Measurements from ENCODE around the gene RNF152. TPM values are rescaled to one million over a fixed set of nuclear protein-coding genes. Genes with fewer than 3 reads are reported as not detected.
"Not testable (repeated sequence)": the region's sequence is repeated elsewhere in the genome, so short reads cannot be mapped to it uniquely, and the experiment has no call there.

Gene RNF152
- total RNA-seq, 2 donors from 2014 or later = 29.8 to 50.1 TPM

DNA sequence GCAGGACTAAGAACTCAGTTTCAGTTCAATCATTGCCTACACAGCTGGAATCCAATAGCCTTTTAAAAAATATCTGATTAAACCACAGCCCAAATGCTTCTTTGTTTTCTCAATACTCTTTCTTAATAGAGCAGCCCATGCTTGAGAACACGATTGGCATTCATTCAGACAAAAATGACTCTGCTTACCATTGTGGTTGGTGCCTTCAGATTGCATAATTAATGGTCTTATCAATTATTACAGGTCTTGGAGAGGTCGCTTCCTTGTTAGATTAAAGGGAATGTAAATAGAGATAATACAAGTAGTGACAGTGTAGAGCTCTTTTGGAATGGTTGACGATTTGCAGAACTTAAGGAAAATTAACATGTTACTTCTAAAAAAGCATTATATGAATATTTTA is 107.2 kb downstream of the RNF152 start:
- intact Hi-C loops (cut with DNase I) = loop anchor here (10.0 kb wide), 1 partner anchor 49 kb away; no protein-coding TSS in a partner anchor

DNA sequence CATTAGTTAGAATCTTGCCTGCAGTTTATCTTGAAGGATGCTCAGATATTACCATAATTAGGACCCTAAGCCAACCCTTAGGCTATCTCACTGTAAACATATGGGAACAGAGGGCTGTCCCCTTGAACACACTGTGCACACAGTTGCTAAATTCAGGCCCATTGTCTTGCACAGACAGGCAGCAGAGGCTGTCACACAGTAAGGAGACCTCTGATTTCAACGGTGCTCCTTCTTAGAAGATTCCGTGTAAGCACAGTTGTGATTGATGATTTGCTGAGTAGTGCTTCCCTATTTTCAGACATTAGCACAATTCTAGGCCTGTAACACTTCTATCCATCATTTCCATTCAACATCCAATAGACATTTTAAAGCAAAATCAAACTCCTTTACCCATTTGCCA is 108.0 kb downstream of the RNF152 start:
- no peak overlapping the region for H3K9ac ChIP-seq (ENCODE audit: low read depth in 2 of 2, low read length in 2 of 2)
- no peaks in the 10 kb centered on the region for H3K36me3 ChIP-seq
- TF ChIP-seq, protein P1, sequence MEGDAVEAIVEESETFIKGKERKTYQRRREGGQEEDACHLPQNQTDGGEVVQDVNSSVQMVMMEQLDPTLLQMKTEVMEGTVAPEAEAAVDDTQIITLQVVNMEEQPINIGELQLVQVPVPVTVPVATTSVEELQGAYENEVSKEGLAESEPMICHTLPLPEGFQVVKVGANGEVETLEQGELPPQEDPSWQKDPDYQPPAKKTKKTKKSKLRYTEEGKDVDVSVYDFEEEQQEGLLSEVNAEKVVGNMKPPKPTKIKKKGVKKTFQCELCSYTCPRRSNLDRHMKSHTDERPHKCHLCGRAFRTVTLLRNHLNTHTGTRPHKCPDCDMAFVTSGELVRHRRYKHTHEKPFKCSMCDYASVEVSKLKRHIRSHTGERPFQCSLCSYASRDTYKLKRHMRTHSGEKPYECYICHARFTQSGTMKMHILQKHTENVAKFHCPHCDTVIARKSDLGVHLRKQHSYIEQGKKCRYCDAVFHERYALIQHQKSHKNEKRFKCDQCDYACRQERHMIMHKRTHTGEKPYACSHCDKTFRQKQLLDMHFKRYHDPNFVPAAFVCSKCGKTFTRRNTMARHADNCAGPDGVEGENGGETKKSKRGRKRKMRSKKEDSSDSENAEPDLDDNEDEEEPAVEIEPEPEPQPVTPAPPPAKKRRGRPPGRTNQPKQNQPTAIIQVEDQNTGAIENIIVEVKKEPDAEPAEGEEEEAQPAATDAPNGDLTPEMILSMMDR (IDR thresholded peaks at IDR 0.05) = no peak
- intact Hi-C loops (cut with DNase I) = loop anchor here (10.0 kb wide), 1 partner anchor 50 kb away; no protein-coding TSS in a partner anchor
- H3K4me1 ChIP-seq = no peaks in the 10 kb centered on the region
- H3K9me3 ChIP-seq = no peaks in the 10 kb centered on the region
- no peak overlapping the region for H3K4me3 ChIP-seq
- DNase-seq = no peak
- H3K27me3 ChIP-seq = no peaks in the 10 kb centered on the region
- H3K27ac ChIP-seq = no peak overlapping the region

More for the DNA sequence above, 107.2 kb downstream of the RNF152 start:
- H3K27ac ChIP-seq = no peak overlapping the region
- no peak overlapping the region for H3K4me3 ChIP-seq
- H3K9me3 ChIP-seq = no peaks in the 10 kb centered on the region
- DNase-seq = no peak
- H3K4me1 ChIP-seq = no peaks in the 10 kb centered on the region
- no peak overlapping the region for H3K9ac ChIP-seq (ENCODE audit: low read depth in 2 of 2, low read length in 2 of 2)
- H3K36me3 ChIP-seq = no peaks in the 10 kb centered on the region
- no peaks in the 10 kb centered on the region for H3K27me3 ChIP-seq
- TF ChIP-seq, protein P1 (IDR thresholded peaks at IDR 0.05) = no peak

- Histone ChIP-seq H3K27ac (no peak overlapping the region), H3K36me3 (no peaks in the 10 kb centered on the region), H3K4me1 (no peaks in the 10 kb centered on the region), H3K27me3 (no peaks in the 10 kb centered on the region), H3K9me3 (no peaks in the 10 kb centered on the region), H3K4me3 (no peak overlapping the region), H3K9ac (ENCODE audit: low read depth in 2 of 2, low read length in 2 of 2) (no peak overlapping the region)
- intact Hi-C loops (cut with DNase I) = loop anchor here (10.0 kb wide), 1 partner anchor 52 kb away; no protein-coding TSS in a partner anchor
- TF ChIP-seq, protein P1 (IDR thresholded peaks at IDR 0.05) = no peak
- DNase-seq = no peak
Observed at GRCh38 chr18:61782545-61782944, 110.3 kb downstream of the RNF152 start.

- H3K36me3 ChIP-seq; intact Hi-C loops (cut with DNase I): not testable (repeated sequence)
Observed at GRCh38 chr18:61776201-61776600, 116.6 kb downstream of the RNF152 start.

DNA sequence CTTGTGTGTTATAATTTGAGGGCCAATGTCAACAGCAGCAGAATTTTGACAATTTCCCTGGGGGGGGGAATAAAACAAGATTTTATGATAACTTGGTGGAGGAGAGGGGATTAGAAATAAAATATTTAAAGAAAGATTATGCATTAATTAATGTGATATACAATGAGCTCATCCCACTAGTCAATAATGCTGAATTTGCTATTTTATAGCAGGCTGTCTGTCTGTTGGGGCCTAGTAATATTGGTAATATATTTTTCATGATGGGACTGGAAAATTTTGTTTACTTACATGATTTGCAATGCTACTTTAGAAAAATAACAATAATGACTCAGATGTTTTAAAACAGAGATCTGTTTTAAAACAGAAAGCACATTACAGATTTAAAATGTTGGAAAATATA is 118.0 kb downstream of the RNF152 start:
- Histone ChIP-seq H3K9ac (ENCODE audit: low read depth in 2 of 2, low read length in 2 of 2) (no peak overlapping the region), H3K27me3 (no peaks in the 10 kb centered on the region), H3K4me3 (no peak overlapping the region), H3K4me1 (no peaks in the 10 kb centered on the region), H3K27ac (no peak overlapping the region), H3K36me3 (no peaks in the 10 kb centered on the region), H3K9me3 (no peaks in the 10 kb centered on the region)
- TF ChIP-seq, protein P1 (IDR thresholded peaks at IDR 0.05) = no peak
- DNase-seq = no peak
- intact Hi-C loops (cut with DNase I) = no loop called here

More at GRCh38 chr18:61776201-61776600, 116.6 kb downstream of the RNF152 start:
- not testable (repeated sequence) for H3K27ac ChIP-seq; H3K4me1 ChIP-seq; H3K9me3 ChIP-seq; DNase-seq; H3K27me3 ChIP-seq; H3K4me3 ChIP-seq; H3K9ac ChIP-seq (ENCODE audit: low read depth in 2 of 2, low read length in 2 of 2)

- Histone ChIP-seq H3K36me3 (no peaks in the 10 kb centered on the region), H3K9ac (ENCODE audit: low read depth in 2 of 2, low read length in 2 of 2) (no peak overlapping the region), H3K4me3 (no peak overlapping the region), H3K4me1 (no peaks in the 10 kb centered on the region), H3K27me3 (no peaks in the 10 kb centered on the region), H3K9me3 (no peaks in the 10 kb centered on the region), H3K27ac (no peak overlapping the region)
- intact Hi-C loops (cut with DNase I) = no loop called here
- TF ChIP-seq, protein P1 (IDR thresholded peaks at IDR 0.05) = no peak
- no peak for DNase-seq
Observed at GRCh38 chr18:61772293-61772848, 120.4 kb downstream of the RNF152 start.
